COLO668 (cell line): ENCODE data around the gene NPRL2.

Experiments
- DNase-seq: peaks from one replicate; lab custom pipeline; 2025; ENCODE audit not compliant: unreplicated experiment; lab: John Stamatoyannopoulos, UW

Gene NPRL2

GRCh38 chr3:50327943-50328691 is 22.5 kb downstream of the NPRL2 start, which contains the start of gene TUSC2:
Gene TUSC2 (minus strand): TSS chr3:50328223. CDS start chr3:50328099, 124 bp downstream.
- DNase-seq = peak; percentile 95

GRCh38 chr3:50327129-50327528 is 23.4 kb downstream of the NPRL2 start:
- DNase-seq = no peak

GRCh38 chr3:50326182-50326541 is 24.4 kb downstream of the NPRL2 start:
- no peak for DNase-seq

- no peak for DNase-seq
Observed at GRCh38 chr3:50325497-50326181, 24.9 kb downstream of the NPRL2 start.

GRCh38 chr3:50325113-50325480 is 25.5 kb downstream of the NPRL2 start:
- no peak for DNase-seq

- DNase-seq = peak; percentile 65
Observed at GRCh38 chr3:50324351-50325112, 26.0 kb downstream of the NPRL2 start.

GRCh38 chr3:50323614-50324199 is 26.9 kb downstream of the NPRL2 start:
- DNase-seq = no peak

- DNase-seq = peak; percentile 60
Observed at GRCh38 chr3:50323092-50323600, 27.4 kb downstream of the NPRL2 start.

- DNase-seq = peak; percentile 78
Observed at GRCh38 chr3:50322386-50323091, 28.0 kb downstream of the NPRL2 start, which contains the start of gene HYAL2. Gene HYAL2 (minus strand): TSS chr3:50322745. CDS start chr3:50320489, 2,256 bp downstream.

- DNase-seq = no peak
Observed at GRCh38 chr3:50322115-50322385, 28.5 kb downstream of the NPRL2 start.

GRCh38 chr3:50321336-50322114 is 29.1 kb downstream of the NPRL2 start:
- DNase-seq = peak; percentile 86

GRCh38 chr3:50320853-50321335 is 29.7 kb downstream of the NPRL2 start:
- DNase-seq = peak; percentile 66

- DNase-seq = no peak
Observed at GRCh38 chr3:50319894-50320625, 30.5 kb downstream of the NPRL2 start.

GRCh38 chr3:50319181-50319893 is 31.2 kb downstream of the NPRL2 start:
- no peak for DNase-seq

GRCh38 chr3:50318615-50319014 is 32.0 kb downstream of the NPRL2 start:
- no peak for DNase-seq

GRCh38 chr3:50318163-50318562 is 32.4 kb downstream of the NPRL2 start:
- no peak for DNase-seq

GRCh38 chr3:50317300-50317699 is 33.3 kb downstream of the NPRL2 start:
- DNase-seq = peak; percentile 15

- DNase-seq = peak; percentile 32
Observed at GRCh38 chr3:50316657-50317242, 33.8 kb downstream of the NPRL2 start.
